ENCODE measurements around the gene BCL11A.

Gene BCL11A

DNA sequence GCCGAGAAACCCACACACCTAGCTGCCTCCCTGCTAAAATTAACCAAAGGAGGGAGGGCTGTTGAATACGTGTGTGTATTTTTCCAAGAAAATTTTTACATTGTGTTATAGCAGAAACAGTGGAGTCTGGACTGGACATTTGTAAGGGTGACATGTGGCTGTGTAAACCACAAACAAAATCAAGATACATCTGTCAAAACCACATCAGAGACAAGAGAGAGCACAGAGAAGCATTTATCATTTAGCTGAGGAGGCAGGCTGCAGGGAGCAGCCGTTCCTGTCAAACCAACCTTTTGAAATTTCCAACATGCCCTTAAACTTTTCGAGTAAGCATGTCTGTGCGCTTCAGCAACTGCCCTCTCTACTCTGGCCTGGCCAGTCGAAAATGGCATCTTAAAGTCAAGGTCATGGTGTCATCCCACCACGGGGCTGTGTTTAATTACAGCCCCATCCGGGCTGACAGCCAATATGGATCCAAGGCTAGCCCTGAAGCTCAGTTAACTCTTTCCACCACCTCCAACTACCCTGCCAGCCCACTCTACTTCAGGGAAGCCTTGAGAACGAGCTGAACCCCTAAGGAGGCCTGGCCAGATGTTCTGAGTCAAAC is 8.4 kb downstream of the BCL11A start:
- no peak for DNase-seq (ENCODE audit: low spot score)

DNA sequence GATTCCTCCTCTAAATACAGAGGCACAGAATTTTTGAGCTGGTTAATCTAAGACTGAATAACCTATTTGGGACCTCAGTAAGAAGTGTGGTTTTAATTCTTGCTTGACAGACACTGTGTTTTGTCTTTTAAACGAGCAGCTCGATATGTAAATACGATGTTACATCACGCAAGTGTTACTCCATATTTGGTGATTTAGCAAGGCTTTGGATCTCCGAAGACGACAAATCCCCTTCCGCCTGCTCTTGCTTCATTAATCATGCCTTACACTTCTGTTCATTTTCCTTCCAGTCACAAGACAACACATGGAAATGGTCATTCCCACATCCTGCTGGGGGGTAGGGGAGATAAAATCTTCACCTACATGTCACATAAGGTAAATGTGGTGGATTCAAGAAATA is 9.4 kb downstream of the BCL11A start:
- no peak for DNase-seq (ENCODE audit: low spot score)

DNA sequence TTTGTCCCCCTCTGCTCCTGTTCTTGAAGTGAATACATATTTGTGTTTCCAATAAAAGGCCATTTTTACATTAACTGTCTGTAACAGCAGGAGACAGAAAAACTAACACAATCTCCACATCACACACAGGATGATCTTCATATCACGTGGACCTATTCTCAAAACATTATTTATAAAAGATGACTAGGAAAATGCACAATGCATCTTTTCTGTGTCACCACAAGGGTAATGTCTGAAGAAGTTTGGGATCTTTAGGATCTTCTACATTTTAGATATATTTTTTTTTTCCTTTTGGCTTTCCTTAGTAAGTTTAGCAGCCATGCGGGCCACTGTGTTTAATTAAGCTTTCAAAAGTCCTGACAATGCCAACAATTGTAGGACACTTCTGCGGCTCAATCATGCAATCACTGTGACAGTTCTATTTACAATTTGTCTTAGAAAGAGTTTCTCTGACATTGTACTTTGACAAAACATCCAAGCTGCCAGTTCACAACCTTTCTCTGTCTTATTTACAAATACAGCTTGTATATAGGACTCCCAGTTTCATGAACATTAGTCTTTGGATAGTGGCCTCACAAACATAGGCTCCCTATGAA is 12.3 kb downstream of the BCL11A start:
- no peak for DNase-seq (ENCODE audit: low spot score)

DNA sequence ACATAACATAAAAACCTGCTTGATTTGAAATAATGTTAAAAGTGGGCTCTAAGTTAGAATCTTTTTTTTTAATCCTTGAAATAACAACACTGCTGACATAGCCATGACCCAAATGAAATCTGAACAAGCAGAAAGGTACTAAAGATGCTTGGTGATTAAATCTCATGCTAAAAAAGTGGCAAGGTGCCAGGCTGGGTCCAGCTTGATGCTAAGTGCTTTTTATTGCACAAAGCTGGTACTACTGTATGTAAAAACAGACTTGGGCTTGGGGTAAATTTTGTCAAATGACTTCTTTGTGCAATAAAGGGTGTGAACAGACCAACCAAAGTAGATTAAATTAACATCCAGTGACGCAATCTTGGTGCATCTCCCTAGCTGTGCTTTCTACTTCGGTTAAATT is 13.4 kb downstream of the BCL11A start:
- no peak for DNase-seq (ENCODE audit: low spot score)

DNA sequence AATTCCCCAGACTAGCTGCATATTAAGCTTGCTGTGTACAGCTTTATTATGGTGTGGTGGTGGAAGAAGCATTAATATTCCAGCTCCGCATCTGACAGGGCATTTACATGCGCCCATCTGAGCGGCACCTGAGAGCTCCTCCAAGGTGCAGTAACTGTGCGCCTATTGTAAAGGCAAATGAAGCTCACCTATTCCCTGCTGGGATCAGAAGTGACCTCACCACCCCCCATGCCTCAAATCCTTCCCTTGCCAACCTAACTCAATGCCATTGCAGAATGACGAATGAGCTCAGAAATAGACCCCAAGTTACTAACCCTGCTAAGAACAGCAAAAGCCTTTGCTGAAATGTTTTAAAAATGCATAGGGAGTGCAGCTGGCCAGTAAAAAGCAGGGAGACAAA is 14.3 kb downstream of the BCL11A start:
- DNase-seq (ENCODE audit: low spot score), result no peak

DNA sequence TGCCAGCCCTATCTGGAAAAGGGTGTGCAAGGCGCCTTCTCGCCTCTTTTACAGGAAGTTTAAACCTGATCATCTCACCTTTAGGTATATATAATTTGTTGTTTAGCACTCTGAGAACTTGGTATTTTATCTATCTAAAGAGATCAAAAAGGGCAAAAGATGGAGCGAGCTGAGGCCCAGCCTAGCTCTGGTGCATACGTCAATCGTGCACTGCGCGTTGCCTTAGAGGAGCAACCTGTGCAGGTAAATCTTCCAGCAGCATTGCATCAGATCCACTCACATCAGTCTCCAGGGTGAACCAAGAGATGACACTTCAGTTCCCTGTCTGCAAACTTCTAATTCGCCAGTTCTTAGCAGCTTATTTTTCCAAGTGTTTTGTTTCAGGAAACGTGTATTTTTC is 15.4 kb downstream of the BCL11A start:
- no peak for DNase-seq (ENCODE audit: low spot score)

DNA sequence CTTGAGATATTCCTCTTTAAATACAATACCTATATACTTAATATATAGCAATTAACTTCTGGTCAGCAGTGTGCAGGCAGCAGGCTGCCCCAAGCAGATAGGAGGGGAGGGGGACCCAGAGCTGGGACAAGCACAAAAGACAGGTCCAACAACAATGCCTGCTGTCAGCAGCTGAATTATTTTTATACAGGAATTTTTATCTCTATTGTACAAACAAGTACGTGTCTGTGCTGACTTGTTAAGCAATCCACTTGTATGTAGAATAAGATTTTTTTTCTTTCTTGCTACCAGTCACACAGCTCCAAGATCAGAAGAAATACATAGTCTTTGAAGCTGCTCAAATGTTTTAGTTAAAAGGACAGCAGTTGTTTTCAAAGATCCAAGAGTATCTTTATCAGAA is 16.7 kb downstream of the BCL11A start:
- no peak for DNase-seq (ENCODE audit: low spot score)

DNA sequence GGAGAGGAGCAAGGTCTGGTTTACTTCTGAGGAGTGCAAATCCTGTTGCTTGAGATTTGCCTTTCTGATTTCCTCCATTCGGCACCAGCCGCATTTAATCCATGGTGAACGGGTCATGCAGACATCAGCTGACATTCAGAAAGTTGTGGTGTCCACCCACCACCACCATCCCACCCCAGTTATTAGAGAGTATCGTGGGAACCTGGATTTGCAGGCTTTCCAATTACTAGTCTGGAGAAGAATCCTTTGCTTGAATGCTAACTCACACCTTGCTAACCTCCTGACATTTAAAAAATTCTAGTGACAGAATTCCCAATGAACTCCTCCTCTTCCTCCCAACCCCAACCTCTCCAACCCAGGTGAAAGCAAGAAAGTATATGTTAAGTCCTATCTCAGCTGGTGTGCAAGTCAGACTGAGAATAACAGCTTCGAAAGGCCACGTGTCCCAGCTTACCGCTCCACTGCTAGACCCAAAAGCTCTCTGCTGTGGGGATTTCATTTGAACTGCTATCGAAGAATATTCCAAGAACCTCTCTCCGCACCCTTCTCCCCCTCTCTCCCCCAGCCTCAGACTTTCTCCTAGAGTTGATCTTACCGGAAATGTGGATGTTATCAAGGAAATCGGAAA is 17.7 kb downstream of the BCL11A start:
- DNase-seq (ENCODE audit: low spot score), result no peak

DNA sequence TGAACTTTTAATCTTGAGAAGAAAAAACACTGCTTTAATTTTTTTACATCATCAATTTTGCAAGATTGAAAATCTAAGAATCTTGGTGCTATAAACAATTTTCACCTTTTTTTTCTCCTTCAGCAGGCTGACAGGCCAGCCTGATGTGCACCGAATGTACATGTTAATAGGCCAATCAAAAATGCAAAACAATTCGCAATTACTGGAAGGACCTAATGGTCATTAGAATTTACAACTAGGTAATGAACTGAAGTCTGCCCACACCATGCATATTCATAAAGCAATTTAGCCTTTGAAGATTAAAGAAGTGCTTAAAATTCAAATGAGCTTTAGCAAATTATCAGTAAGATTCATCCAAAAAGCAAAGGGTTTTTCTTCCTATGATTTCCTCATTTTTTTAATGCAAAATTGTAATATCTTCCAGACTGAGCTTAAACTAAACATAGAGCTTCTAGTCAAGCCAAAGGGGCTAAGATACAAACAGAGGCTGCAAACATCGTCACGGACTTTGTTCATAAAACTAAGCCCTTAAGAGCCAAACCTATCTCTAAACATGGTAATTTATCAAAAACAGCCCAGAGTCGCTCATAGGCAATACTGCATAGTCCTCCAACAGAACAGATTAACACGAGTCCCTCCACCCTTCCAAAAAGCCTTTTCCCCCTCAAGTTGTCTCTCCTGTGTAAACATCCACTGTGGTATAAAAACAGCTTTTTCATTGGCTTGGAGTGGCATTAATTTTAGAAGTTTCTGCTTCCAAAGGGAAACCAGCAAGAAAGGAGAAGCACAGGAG is 18.4 kb downstream of the BCL11A start:
- DNase-seq (ENCODE audit: low spot score), result no peak

DNA sequence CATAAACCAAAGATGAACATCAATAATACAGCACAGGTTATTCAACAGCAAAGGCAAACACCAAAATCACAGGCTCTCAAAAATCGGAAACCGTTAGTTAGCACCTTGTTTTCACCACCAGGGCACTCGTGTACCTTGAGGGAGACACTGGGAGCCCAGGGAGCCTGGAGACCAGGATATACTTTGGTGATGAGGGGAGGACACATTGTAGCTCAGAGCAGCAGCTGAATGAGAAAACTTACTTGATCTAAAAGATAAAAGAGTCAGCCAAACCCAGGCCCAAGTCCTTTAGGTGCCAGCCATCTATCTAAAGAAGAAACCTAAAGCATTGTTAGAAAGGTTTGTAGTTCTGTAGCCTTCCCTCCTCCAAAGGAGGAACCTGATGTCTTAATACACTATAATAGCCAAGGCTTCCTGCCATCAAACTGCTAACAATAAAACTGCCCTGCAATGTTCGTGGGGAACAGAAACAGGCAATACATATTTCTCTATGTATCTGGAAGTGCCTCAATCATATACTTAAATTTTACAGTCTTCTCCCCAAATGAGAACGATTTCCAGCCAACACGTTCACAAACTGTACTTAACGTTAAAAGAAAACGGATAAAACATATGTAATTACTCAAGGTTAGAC is 19.3 kb downstream of the BCL11A start:
- no peak for DNase-seq (ENCODE audit: low spot score)

DNA sequence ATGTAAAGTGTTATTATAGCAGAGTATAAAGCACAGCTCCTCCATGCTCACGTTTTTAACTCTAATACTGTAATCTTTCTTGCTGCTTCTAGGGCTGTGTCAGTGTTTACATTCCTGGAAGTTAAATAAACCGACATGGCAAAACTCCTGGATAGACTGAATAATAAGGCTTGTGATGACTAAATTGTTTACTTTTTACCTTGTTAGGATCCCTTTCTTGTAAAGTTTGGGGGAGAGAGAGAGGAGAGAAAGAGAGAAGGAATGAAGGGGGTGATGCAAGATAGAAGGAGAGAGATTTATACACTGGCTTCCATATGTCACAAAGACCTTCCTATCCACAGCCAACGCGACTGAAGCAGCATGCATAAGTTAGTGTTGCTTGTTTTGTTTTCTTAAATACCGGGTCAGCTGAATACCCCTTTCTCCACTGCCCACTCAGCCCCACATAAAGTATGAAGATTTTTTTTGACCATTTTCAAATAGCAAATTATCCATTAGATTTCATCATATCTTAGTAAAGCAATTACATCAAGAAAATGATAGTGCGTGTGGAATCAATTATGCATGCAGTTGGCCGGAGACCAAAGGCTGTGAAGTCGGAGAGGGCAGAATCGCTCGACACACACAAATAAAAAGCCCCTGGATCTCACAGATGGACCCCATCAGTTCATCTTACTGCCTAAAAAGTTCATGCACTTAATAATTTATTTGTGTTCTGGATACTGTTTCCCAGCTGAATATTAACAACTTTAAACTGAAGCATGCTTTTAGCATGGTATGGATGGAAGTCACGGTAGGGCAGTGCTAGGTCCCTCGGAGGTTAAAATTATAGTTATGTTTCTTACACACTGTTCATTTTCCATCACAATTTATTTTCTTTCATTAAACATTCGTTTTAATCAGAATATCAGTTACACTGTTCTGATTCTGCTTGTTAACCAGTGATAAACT is 20.1 kb downstream of the BCL11A start:
- no peak for DNase-seq (ENCODE audit: low spot score)

DNA sequence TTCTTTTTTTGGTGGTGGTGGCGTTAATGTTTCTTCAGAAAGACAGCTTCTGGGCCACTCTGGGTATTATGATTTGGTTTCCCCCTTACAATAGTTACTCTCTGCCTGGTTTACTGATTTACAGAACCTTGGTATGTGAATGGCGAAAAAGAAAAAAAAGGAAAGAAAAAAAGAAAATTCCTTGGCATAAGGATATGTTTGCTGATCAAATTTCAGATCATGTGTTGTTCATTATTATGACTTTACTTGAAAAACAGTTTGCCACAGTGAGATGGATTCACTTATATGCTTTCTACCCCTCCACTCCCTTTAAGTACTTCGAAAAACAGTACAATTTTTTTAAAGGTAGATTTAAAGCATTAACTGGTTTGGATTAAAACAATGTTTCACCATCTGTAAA is 21.0 kb downstream of the BCL11A start:
- no peak for DNase-seq (ENCODE audit: low spot score)

DNA sequence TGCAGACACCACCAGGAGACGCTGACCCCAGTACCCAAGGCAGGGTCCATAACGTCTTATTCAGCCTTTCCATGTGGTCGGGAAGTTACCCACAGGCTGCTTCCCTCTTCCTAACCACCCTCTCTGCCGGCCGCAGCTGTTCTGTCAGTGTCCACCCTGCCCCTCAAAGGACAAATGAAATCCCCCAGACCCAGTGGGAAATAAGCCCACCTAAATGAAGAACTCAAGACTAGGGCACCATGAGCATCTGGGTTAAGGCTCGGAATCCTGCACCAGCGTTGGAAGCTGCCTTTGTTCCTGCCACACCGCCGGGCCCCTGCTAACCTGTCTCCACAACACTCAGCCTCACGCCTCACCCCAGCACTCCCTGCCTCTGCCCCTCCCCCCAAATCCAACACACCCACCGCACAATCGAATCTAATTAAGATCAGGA is 21.7 kb downstream of the BCL11A start:
- DNase-seq (ENCODE audit: low spot score), result no peak

DNA sequence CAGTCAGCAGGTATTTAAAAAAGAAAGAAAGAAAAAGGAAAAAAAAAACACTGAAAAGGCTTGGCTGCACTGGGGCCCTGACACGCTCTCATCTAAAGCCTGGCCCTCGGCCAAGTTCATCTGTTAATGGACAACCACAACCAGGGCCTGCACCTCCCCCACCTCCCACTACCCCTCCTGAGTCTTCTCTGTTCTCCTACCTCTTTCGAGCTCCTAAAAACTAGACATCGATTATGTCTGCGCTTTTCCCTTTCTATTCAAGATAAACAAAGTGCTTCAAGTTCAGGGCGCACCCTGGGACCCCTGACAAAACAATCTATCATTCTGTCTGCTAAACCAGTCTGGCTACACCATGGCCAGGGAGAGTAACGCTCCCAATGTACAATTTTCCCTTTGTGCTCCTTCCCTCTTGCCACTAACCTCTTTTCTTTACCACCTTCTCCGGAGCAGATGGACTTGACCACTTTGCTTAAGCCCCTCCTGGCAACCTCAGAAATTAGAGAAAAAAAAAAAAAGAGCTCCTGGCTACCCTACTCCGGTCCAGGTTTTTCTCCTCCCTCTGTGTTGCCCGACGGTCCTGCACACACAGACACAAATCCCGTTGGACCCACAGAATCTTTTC is 22.7 kb downstream of the BCL11A start:
- no peak for DNase-seq (ENCODE audit: low spot score)

DNA sequence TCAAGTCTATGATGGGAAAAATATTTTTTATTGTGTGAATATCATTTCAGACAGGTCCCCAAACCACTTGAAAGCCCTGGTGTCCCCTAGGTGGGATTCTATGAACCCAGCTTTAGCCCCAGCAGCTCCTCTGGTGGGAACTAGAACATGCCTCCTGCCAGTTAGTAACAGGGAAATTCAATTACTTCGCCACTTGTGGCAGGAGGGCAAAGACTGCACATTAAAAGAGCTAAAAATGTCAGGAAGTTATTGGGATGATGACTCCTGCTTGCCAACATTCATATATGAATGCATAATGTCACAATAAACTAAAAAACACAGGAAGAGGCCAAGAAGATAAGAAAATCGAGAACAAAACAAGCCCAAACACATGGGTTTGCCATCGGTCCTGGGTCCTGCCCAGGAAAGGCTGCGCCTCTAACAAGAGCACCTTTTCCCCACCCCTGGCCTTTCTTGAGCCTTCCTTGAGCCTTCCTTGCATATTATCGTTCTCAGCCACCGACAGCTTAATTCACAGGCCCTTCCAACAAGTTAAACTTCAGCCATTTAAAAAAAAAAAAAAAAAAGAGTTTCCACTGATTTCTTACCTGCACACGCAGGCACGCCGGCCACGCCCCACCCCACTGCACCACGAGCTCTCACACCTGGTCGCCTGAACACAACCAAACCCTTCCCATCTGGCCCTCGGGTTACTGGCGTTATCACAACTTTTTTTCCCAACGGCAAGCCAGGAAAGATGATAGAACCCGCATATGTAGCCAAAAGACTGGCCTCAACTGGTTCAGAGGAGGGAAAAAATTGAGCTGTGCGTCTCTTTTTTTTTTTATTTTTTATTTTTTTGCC is 23.4 kb downstream of the BCL11A start:
- no peak for DNase-seq (ENCODE audit: low spot score)

DNA sequence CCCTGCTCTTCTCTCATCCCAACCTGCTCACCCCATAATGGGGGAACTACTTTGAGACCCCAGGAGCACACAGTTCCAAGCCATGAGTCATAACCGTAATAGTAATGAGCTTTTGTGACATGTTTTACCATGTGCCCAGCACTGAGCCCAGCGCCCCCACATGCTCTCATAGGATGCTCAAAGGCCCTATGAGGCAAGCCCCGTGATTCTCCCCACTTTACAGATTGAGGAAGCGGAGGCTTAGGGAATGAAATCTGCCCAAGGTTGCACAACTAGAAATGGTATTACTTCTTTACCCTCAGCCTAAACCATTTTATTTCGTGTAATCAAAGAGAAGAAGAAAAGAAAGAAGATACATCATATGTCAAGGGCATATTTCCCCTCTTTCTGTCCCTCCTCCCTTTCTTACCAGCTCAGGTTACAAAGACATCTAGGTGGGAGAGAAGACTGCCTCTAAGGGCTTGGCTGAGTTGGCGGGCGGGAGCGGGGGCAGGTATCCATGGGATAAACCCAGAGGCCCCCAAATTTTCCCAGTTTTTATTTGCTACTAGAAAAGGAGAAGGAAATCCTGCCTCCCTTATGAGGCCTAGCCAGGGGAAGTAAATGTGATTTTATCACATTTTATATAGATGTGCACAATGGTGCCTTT is 24.2 kb downstream of the BCL11A start:
- no peak for DNase-seq (ENCODE audit: low spot score)

DNA sequence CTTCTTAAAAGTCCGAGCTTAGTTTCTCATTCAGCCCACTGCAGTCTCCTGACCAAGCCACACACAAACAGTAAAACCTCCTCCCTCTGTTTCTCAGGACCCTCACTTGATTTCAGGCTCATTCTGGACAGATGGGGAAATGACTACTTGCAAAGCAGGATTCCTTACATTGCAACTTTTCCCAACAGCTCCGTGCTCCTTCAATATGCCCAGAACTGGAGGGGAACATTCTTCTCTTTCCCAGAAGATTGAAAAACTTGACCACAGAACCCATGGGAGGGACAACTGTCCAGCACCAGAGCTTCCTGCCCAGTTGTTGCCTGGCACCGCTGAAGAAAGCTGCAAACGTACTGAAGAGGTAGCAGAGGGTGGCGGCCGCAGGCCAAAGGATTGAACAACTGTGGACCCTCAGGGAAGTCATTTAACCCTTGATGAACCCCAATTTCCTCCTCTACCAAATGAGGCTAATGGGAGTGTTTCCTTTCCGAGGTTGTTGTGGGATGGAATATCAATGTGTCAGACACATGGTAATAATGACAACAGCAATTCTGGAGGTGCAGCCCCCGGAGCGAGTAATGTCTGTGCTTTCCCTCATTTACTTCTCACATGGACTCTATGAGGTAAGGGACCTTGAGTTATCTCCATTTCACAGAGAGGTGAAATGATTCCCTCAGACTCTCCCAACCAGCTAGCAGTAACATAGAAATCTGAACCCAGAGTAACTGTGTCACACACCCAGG is 25.0 kb downstream of the BCL11A start:
- DNase-seq (ENCODE audit: low spot score), result no peak

DNA sequence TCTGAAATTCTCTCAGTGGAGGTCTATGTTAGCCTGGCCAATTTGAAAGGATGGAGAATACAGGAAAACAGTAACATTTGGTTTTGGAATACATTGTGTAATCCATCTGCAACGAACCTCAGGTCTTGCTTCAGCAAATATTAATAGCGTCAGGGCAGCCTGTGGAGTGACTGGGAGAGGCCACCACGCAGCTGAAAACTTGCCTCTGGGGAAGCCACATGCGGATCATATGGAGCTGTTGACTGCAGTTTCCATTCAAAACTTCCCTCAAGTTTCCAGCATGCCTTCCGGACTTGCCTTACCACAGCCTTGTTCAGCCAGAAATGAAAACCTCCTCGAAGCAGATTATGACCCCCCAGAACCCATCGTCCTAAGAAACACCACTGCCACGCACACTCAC is 25.7 kb downstream of the BCL11A start:
- DNase-seq (ENCODE audit: low spot score), result no peak

DNA sequence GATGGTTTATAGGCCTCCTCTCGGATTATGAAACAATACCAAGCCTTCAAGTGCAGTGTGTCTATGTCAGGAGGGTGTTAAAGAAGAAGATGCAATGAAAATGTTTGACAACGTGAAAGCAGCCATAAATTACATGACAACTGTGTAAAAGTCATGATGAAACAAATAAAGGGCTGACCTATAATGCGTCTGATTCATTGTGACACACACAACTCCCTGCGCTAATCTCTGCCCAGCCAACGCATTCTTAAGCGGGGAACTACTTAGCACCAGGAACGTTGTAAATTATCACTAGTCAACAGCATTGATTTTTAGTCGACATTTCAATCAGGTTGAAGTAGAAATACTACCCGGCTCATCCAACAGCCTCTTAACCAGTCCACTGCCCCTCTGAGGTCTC is 26.8 kb downstream of the BCL11A start:
- DNase-seq (ENCODE audit: low spot score), result no peak

All from germinal center (tissue), 1 donor.